SH-SY5Y (cell line): ENCODE data around the gene GOLIM4.

ENCODE experiments used
- GATA2 ChIP-seq: IDR thresholded peaks from 2 replicates; pipeline ENCODE4 v1.6.1; 2011; ENCODE audit warnings: mild to moderate bottlenecking, low read depth, low read length
- GATA3 ChIP-seq: IDR thresholded peaks from 2 replicates; pipeline ENCODE4 v1.6.1; 2011; ENCODE audit warnings: low read depth, mild to moderate bottlenecking, low read length, moderate library complexity

GRCh38 chr3:168123201-168124176, 27.8 kb upstream of the GOLIM4 start:
- TF ChIP-seq GATA2 (no peak), GATA3 (no peak)
